Keratinocyte (primary cell): Measurements from ENCODE around the gene NCKAP5. TPM values are rescaled to one million over a fixed set of nuclear protein-coding genes. Genes with fewer than 3 reads are reported as not detected.

Source experiments
- DNase-seq: peaks from one replicate; pipeline ENCODE4 v3.0.0-alpha.2; 2011; ENCODE audit warnings: low read depth, missing footprints, low spot score
- FAIRE-seq: peaks from 2 replicates; lab custom pipeline; 2011; peaks lifted over from hg19 to GRCh38; lab: Jason Lieb, UNC
- H2AFZ ChIP-seq: 2 replicates; pipeline ENCODE4 v1.6.0; 2012; ENCODE audit warnings: low read length, control low read depth, inconsistent platforms; ENCODE audit not compliant: control insufficient read depth
- H3K27ac ChIP-seq: 2 replicates; pipeline ENCODE4 v1.5.1; 2011; ENCODE audit warnings: low read length; ENCODE audit not compliant: control insufficient read depth, insufficient read depth
- H3K27me3 ChIP-seq: 3 replicates; pipeline ENCODE4 v1.6.0; 2011; ENCODE audit warnings: low read length; ENCODE audit not compliant: control insufficient read depth, insufficient read depth; ENCODE audit errors: extremely low read depth
- H3K36me3 ChIP-seq, 2 experiments: 2 replicates in 1 of 2; 3 replicates in 1 of 2; pipeline ENCODE4 v1.5.1; 2011; ENCODE audit warnings: low read length in 2 of 2, mild to moderate bottlenecking in 1 of 2; ENCODE audit not compliant: control insufficient read depth in 2 of 2, insufficient read depth in 2 of 2; ENCODE audit errors: extremely low read depth in 1 of 2
- H3K4me1 ChIP-seq: 3 replicates; pipeline ENCODE4 v1.5.1; 2011; ENCODE audit warnings: low read length; ENCODE audit not compliant: control insufficient read depth, insufficient read depth; ENCODE audit errors: extremely low read depth
- H3K4me2 ChIP-seq: 3 replicates; pipeline ENCODE4 v1.6.0; 2011; ENCODE audit warnings: low read depth, low read length; ENCODE audit not compliant: control insufficient read depth, insufficient read depth; ENCODE audit errors: extremely low read depth
- H3K4me3 ChIP-seq, 3 experiments: fragments of 200-600 bp in 1 of 3; sonication (generic) in 1 of 3; 2 replicates in 2 of 3; 3 replicates in 1 of 3; pipeline ENCODE4 v1.5.1; 2011 to 2016; ENCODE audit warnings: low read length in 3 of 3, mild to moderate bottlenecking in 3 of 3, control low read depth in 2 of 3, inconsistent platforms in 1 of 3, low read depth in 1 of 3, mixed read lengths in 1 of 3, mixed run types in 1 of 3, moderate library complexity in 1 of 3; ENCODE audit not compliant: control insufficient read depth in 2 of 3, insufficient read depth in 2 of 3; ENCODE audit errors: extremely low read depth in 1 of 3
- H3K79me2 ChIP-seq: 2 replicates; pipeline ENCODE4 v1.6.0; 2012; ENCODE audit warnings: low read length; ENCODE audit not compliant: control insufficient read depth, insufficient read depth
- H3K9ac ChIP-seq: 3 replicates; pipeline ENCODE4 v1.6.0; 2011; ENCODE audit warnings: low read length; ENCODE audit not compliant: control insufficient read depth, insufficient read depth; ENCODE audit errors: extremely low read depth
- H3K9me1 ChIP-seq: 3 replicates; pipeline ENCODE4 v1.6.0; 2011; ENCODE audit warnings: low read length; ENCODE audit not compliant: control insufficient read depth, insufficient read depth; ENCODE audit errors: extremely low read depth
- H3K9me3 ChIP-seq: 2 replicates; pipeline ENCODE4 v1.5.1; 2012; ENCODE audit warnings: low read depth, low read length; ENCODE audit not compliant: control insufficient read depth
- H4K20me1 ChIP-seq: 3 replicates; pipeline ENCODE4 v1.6.0; 2011; ENCODE audit warnings: low read length; ENCODE audit not compliant: control insufficient read depth, insufficient read depth; ENCODE audit errors: extremely low read depth
- CTCF ChIP-seq, 3 experiments: IDR thresholded peaks in 1 of 3; conservative IDR thresholded peaks in 1 of 3; optimal IDR thresholded peaks in 1 of 3; 2 replicates in 2 of 3; 3 replicates in 1 of 3; pipeline versions ENCODE3 to v1.5.1; 2011; ENCODE audit warnings: low read length in 3 of 3, mild to moderate bottlenecking in 3 of 3, moderate library complexity in 2 of 3, control low read depth in 1 of 3, inconsistent platforms in 1 of 3; ENCODE audit not compliant: insufficient read depth in 2 of 3; ENCODE audit errors: extremely low read depth in 1 of 3
- EZH2 ChIP-seq: IDR thresholded peaks from one replicate; pipeline ENCODE4 v1.6.1; 2012; ENCODE audit warnings: inconsistent platforms, mild to moderate bottlenecking, low read length, moderate library complexity
- dilution Hi-C: fragments of 300-500 bp; cut with MboI; formaldehyde crosslinking; loops from one replicate; pipeline ENCODE4 v1.7.0; 2020; ENCODE audit warnings: low sequenced_read_pairs; ENCODE audit not compliant: extremely low pct_ligation_motif_present
- polyA plus RNA-seq, 5 experiments: library from polyadenylated mRNA; depleted of rRNA in 3 of 5; stranded (reverse) in 3 of 5; stranded (forward) in 1 of 5; unstranded in 1 of 5; fragments of >200 nt; gene quantifications; 1 replicate in 1 of 5; 2 replicates in 3 of 5; 3 replicates in 1 of 5; pipeline versions ENCODE4 v1.2.1 to v1.2.3, GENCODE V29; 2011 to 2012; ENCODE audit warnings: missing spikeins in 2 of 5, low read depth in 1 of 5, low replicate concordance in 1 of 5

The NCKAP5 gene
- polyA plus RNA-seq, 1 donor (not counting 4 experiments of a cell fraction or from before 2014, with no cell fraction given), result 3.6 TPM

DNA sequence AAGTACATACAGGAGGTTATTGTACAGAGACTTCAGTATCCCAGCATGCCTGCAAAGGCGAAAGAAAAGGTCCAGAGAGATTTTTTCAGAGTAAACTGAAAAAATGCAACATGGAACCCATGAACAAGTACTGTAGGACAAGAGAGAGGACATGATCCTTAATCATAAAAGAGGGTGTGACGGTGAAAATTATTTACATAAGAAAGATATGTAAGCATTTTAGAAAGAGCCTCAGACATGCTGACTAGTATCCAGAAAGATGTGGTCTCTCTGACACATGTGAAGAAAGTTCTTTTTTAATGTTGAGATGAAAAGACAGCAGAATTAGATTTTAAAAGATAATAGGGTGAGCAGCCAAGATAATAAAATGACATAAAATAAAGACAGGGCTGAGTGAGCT is 262.0 kb downstream of the NCKAP5 start:
- Histone ChIP-seq H3K4me1 (no peaks in the 10 kb centered on the region), H3K9ac (no peak overlapping the region), H2AFZ (no peak overlapping the region), H3K27ac (no peak overlapping the region), H3K4me3 (no peak overlapping the region), H3K27me3 (no peaks in the 10 kb centered on the region), H3K4me2 (no peak overlapping the region), H4K20me1 (no peaks in the 10 kb centered on the region), H3K36me3 (no peaks in the 10 kb centered on the region), H3K9me1 (no peaks in the 10 kb centered on the region), H3K79me2 (no peaks in the 10 kb centered on the region), H3K9me3 (no peaks in the 10 kb centered on the region)
- DNase-seq (no peak), FAIRE-seq (no peak)
- dilution Hi-C loops, result no loop called here
- TF ChIP-seq CTCF (optimal IDR thresholded peaks at IDR 0.05 in 1 of 3, IDR thresholded peaks at IDR 0.05 in 1 of 3, conservative IDR thresholded peaks at IDR 0.05 in 1 of 3; ENCODE audit: extremely low read depth in 1 of 3, insufficient read depth in 2 of 3, low read length in 3 of 3), result no peak

GRCh38 chr2:133304344-133304743 is 263.9 kb downstream of the NCKAP5 start:
- Histone ChIP-seq H3K4me2 (no peak overlapping the region), H3K36me3 (no peaks in the 10 kb centered on the region), H3K27me3 (no peaks in the 10 kb centered on the region), H4K20me1 (no peaks in the 10 kb centered on the region), H3K27ac (no peak overlapping the region), H3K4me1 (no peaks in the 10 kb centered on the region), H2AFZ (no peak overlapping the region), H3K9me3 (no peaks in the 10 kb centered on the region), H3K9me1 (no peaks in the 10 kb centered on the region), H3K79me2 (no peaks in the 10 kb centered on the region), H3K9ac (no peak overlapping the region), H3K4me3 (no peak overlapping the region)
- DNase-seq (no peak), FAIRE-seq (no peak)
- dilution Hi-C loops, result no loop called here
- TF ChIP-seq CTCF (optimal IDR thresholded peaks at IDR 0.05 in 1 of 3, IDR thresholded peaks at IDR 0.05 in 1 of 3, conservative IDR thresholded peaks at IDR 0.05 in 1 of 3; ENCODE audit: extremely low read depth in 1 of 3, insufficient read depth in 2 of 3, low read length in 3 of 3) (no peak), EZH2 (no peak)
